ENCODE results near the gene GOLGA1. TPM values are rescaled to one million over a fixed set of nuclear protein-coding genes. Genes with fewer than 3 reads are reported as not detected.

GOLGA1 gene
- total and polyA plus RNA-seq, 2 of the 13 experiments (the other 11 are each of a cell fraction or from before 2014, with no cell fraction given), result 12.7 to 15.9 TPM

GRCh38 chr9:124852829-124853531 lies 87.9 kb downstream of the GOLGA1 start, which contains the start of gene WDR38 (continued):
- TF ChIP-seq ATF7 (IDR thresholded peaks at IDR 0.05), result no peak
- TF ChIP-seq ATF7 (CRISPR knock-in tag; IDR thresholded peaks at IDR 0.05), result no peak
- no peak for TF ChIP-seq ZNF20 (CRISPR knock-in tag; IDR thresholded peaks at IDR 0.05)
- TF ChIP-seq ZNF788 (CRISPR knock-in tag; IDR thresholded peaks at IDR 0.05; ENCODE audit: borderline replicate concordance), result peak; percentile 1; the same call in 1 of the 2 replicates
- TF ChIP-seq ZFP37 (CRISPR knock-in tag; IDR thresholded peaks at IDR 0.05; ENCODE audit: borderline replicate concordance), result no peak
- TF ChIP-seq HMG20B (CRISPR knock-in tag; conservative IDR thresholded peaks at IDR 0.05), result no peak
- TF ChIP-seq MIER2 (CRISPR knock-in tag; IDR thresholded peaks at IDR 0.05), result no peak
- TF ChIP-seq ZNF660 (CRISPR knock-in tag; IDR thresholded peaks at IDR 0.05; ENCODE audit: borderline replicate concordance, low read depth), result no peak
- no peak for TF ChIP-seq ZNF281 (CRISPR knock-in tag; IDR thresholded peaks at IDR 0.05; ENCODE audit: borderline replicate concordance)
- no peak for TF ChIP-seq PCBP2 (optimal IDR thresholded peaks at IDR 0.05; ENCODE audit: low read depth, low read length, poor library complexity, severe bottlenecking)
- no peak for TF ChIP-seq ZNF224 (CRISPR knock-in tag; IDR thresholded peaks at IDR 0.05)
- TF ChIP-seq PREB (CRISPR knock-in tag; IDR thresholded peaks at IDR 0.05), result no peak
- TF ChIP-seq POGK (CRISPR knock-in tag; conservative IDR thresholded peaks at IDR 0.05), result peak; percentile 83
- TF ChIP-seq ZNF670 (CRISPR knock-in tag; IDR thresholded peaks at IDR 0.05; ENCODE audit: borderline replicate concordance), result no peak
- TF ChIP-seq ZNF282 (IDR thresholded peaks at IDR 0.05; ENCODE audit: partially characterized antibody), result no peak
- peak; percentile 52; the same call in 1 of the 2 replicates for TF ChIP-seq ARID4A (CRISPR knock-in tag; IDR thresholded peaks at IDR 0.05; ENCODE audit: borderline replicate concordance)
- 0 out of 2 replicates have a peak, but pooled peaks have one; percentile 61 for TF ChIP-seq PCBP1 (IDR thresholded peaks at IDR 0.05; ENCODE audit: borderline replicate concordance, low read depth, low read length)
- TF ChIP-seq PTBP1 (IDR thresholded peaks at IDR 0.05; ENCODE audit: low read depth, low read length, poor library complexity, severe bottlenecking), result peak; percentile 49
- TF ChIP-seq NCOR1 (IDR thresholded peaks at IDR 0.05; ENCODE audit: borderline replicate concordance, low read length), result no peak
- peak; percentile 59 for TF ChIP-seq GATAD1 (CRISPR knock-in tag; IDR thresholded peaks at IDR 0.05)

All from HepG2 (cell line).